HG03159 (cell line): ENCODE data around the gene UNKL.
"Not testable (repeated sequence)": the region's sequence is repeated elsewhere in the genome, so short reads cannot be mapped to it uniquely, and the experiment has no call there.

Experiments
- ATAC-seq: cut with Tn5 transposase; IDR thresholded peaks from one replicate; pipeline ENCODE4 v1.9.1; 2021; ENCODE audit warnings: mild to moderate bottlenecking, moderate library complexity; ENCODE audit not compliant: unreplicated experiment

UNKL gene

DNA sequence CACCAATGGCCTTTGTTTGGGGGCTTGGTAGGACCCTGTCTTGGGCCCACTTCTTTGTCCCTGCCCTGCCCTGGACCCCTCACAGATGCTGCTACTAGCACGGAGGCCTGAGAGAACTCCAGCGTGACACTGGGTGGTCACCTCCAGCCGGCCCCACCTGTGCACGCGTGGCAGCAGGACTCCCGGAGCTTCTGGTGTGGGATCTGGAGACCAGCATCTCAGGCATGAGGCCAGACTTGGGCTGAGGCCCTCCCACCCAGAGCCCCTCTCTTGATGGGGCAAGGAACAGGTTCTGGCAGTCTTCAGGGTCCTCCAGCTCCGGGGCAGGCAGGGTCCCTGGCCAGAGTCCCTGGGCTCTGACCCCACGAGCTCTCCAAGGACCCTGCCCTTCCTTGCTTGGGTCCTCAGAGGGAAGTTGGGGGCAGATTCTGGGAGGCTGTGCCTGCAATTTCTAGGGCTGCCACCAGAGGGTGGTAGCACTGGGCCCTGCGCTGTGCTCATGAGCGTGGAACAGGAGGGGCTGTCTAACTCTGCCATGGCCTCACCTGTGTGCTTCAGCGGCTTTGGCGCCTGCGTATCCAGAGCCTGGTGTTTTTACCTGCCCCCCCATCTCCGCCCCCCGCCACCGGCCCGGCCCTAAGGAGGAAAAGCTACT, 84.1 kb downstream of the UNKL start:
- no peak for ATAC-seq

DNA sequence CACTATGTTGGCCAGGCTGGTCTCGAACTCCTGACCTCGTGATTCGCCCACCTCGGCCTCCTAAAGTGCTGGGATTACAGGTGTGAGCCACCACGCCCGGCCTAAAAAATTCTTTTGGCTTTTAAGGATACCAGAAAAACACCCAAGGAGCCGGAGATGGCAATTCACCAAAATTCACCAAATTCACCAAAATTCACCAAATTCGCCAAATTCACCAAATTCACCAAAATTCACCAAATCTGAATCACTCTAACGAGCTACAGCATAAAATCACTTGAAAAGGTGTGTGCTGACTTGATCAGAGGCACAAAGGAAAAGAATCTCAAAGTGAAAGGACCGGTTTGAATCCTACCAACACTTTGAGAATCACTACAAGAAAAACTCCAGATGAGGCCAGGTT, 85.5 kb downstream of the UNKL start:
- ATAC-seq = not testable (repeated sequence)

DNA sequence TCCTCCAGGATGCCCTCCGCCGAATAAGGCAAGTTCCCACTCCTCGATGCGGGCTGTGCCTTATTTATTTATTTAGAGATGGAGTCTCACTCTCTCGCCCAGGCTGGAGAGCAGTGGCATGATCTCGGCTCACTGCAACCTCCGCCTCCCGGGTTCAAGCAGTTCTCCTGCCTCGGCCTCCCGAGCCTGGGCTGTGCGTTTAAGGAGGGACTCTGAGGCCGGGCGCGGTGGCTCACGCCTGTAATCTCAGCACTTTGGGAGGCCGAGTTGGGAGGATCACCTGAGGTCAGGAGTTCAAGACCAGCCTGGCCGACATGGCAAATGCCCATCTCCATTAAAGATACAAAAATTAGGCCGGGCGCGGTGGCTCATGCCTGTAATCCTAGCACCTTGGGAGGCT, 86.4 kb downstream of the UNKL start:
- not testable (repeated sequence) for ATAC-seq

DNA sequence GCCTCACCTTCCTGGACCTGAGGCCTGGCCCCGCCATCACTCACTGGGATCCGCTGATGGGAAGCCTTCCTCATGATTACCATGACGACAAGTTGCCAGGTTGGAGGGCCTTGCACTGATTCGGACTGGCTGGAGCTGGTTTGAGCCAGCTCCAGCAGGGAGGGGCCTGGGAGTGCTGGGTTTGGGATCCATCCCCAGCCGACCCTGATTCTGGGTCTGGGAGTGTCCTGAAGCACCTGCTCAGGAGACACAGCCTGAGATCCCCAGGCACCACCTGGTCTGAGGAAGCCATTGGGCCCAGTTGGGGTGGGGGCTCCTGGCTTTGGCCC, 86.9 kb downstream of the UNKL start:
- no peak for ATAC-seq

DNA sequence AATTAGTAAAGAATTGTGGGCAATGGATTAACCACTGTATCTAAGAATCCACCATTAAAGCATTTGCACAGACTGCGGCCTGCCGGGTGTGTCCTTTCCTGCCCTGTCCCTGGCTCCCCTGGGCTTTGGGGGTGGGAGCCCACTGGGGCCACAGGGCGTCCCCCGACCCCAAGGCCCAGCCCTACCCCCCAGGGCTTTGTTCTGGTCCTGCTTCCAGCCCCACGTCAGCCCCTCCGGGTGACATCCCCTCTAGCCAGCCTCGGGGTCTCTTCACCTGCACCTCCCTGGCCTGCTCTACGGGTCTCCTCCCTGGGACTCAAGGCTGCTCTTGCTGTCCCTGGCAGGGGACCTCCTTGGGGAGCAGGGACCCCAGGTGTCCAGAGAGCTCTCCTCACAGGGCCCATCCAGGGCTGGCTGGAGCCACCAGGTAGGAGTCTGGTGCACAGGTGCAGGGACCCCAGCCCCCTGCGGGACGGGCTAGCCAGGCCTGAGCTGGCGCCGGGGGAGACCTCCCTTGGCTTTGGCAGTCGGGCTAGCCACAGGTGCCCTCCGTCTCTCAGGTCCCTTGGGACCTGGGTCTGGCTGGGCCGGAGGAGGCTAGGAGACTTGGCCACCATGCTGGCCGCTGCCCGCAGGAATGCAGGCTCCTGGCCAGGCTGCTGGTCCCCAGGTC, 87.4 kb downstream of the UNKL start:
- no peak for ATAC-seq

DNA sequence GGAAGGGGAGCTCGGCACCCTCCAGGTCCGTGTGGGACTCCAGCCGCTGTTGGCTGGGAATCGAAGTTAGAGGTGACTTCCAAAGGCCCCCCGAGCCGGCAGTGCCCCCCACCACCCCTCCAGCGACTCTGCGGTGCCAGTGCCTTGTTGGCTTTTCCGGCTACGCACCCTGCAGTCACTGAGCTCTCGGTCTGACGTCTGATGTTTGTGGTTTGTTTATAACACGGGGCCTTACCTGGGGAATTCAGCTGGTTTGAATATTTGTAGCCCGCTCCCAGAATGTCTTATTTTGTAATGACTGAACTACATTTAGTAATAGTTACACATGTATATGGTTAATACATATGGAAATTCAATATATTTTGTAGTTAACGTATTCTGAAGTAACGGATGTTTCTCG, 88.1 kb downstream of the UNKL start:
- no peak for ATAC-seq

DNA sequence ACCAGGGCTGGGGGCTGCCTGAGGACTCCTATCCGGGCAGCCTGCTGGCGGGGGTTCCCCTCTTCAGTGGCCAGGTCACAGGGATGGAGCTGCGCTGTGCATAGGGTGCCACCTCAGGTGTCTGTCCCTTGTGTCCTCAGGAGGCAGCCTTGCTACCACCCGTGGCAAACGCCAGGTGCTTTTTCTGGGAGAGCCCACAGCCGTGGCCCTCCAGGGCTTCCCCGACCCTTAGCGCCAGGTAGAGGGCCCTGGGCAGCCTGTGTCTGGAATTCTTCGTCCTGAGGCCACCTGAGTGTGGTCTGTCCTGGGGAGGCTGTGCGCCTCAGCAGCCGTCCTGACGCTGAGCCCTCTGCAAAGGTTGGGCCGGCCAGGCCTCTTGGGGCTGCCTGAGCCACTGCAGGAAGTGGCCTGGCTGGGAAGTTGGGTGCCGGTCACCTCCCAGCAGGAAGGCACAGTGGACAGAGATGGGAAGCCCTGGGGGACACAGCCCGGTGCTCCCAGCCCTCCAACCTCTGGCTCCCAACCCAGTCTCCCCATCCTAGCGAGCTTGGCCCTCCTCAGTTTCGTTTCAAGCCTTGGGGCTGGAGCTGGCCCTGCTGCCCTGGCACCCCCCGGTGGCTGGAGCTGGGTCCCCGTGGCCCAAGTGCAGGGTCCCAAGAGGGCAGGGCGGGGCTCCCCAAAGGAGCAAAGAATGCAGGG, 88.7 kb downstream of the UNKL start:
- ATAC-seq = no peak

DNA sequence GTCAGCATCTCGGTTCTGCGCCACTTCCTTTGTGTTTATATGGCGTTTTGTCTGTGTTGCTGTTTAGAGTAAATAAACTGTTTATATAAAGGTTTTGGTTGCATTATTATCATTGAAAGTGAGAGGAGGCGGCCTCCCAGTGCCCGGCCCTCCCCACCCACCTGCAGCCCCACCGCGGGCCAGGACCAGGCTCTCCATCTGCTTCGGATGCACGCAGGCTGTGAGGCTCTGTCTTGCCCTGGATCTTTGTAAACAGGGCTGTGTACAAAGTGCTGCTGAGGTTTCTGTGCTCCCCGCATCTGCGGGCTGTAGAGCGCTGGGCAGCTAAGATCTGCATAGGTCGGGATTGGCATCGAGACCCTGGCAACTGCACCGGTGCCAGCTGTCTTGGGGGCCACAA, 89.2 kb downstream of the UNKL start:
- no peak for ATAC-seq

DNA sequence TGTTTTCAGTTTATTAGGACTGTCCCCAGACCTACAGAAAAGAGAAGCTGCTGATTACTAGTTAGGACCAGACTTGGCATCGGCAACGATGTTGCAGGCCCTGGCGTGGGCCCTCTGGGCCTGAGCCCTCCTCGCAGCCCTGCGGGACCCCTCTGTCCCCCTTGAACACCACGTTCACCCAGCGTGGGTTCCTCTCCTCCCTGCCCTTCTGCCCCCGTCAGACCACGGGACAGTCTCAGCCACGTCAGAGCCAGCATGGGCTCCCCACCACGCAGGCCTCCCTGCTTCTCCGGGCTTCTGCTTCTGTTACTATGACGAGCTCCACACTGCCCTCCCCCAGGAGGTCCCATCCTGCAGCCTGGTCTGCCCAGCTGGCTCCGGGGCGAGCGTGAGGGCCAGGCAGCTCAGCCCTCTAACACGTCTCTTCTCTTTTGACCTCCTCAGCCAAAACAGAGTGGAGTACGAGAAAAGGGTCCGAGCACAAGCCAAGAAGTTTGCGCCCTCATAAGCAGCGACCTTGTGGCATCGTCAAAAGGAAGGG, 90.1 kb downstream of the UNKL start:
- ATAC-seq = no peak

DNA sequence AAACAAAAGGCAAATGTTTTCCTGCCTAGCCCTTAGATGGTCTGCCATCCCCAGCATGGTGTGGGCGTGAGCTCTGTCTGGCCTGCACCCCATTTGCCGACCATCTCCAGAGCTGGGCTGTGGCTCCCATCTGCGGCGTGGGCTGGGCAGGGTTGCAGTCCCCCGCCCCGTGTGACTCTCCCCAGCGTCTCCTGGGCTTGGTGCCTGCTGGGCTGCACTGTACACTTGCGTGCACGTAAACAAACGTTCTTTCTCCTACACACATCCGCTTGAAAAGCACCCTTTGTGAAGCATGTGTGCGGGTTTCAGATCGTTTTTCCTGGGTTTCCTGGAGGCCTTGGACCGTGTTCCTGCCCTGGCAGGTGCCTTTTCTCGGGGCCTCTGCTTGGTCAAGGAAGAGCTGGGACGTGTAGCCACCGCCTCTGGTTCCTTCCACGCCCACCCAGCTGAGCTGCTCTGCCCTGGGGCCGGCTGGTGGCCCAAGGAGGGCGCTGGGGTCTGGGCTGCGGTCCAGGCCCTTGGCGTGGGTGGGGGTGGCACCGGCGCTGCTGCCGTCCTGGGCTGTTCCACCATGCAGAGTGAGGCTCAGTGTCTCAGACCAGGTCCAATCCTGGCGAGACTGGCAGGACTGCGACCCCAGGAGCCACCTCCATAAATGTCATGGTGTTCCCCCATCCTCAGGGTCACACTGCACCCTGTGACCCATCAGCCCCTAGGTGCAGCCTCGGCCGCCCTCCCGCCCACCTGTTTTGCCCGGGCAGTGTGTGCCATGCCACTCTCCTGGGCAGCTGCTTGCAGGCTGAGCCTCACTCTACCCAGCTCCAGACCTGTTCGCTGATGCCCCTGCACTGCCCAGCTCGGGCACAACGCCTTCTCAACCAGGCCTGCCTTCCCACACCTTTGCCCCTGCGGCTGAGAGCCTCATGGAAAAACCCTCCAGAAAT, 90.9 kb downstream of the UNKL start:
- no peak for ATAC-seq

DNA sequence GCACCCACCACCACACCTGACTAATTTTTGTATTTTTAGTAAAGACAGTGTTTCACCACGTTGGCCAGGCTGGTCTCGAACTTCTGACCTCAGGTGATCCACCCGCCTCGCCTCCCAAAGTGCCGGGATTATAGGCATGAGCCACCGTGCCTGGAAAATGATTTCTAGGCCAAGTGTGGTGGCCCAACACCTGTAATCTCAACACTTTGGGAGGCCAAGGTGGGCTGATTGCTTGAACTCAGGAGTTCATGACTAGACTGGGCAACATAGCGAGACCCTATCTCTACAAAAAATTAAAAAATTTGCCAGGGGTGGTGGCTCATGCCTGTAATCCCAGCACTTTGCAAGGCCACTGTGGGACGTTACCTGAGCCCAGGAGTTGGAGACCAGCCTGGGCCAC, 92.1 kb downstream of the UNKL start:
- ATAC-seq = no peak

DNA sequence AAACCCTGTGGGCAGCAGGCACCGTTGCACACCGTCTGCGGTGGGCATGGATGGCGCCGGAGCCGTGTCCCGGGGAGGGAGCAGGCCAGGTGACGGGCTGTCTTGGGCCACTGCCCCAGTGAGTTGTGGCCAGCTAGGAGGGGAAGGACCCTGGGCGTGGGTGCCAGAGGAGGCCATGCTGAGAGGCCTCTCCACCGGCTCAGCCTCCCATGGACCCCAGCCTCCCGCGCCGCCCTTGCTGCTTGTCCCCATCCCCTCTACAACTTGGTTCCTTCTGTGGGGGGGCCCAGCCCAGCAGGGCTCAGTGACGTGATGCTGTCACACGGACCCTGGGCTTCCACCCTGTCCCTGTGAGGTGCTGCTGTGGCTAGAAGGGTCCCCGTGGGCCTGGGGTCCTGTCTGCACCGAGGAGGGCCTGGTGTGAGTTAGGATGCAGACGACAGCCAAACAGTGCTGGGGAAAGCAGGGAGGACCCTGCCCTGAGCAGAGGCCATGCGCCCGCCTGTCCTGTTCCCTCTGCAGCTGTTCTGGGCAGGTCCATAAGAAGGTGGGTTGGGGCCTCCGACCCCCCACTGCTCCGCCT, 93.8 kb downstream of the UNKL start:
- no peak for ATAC-seq

DNA sequence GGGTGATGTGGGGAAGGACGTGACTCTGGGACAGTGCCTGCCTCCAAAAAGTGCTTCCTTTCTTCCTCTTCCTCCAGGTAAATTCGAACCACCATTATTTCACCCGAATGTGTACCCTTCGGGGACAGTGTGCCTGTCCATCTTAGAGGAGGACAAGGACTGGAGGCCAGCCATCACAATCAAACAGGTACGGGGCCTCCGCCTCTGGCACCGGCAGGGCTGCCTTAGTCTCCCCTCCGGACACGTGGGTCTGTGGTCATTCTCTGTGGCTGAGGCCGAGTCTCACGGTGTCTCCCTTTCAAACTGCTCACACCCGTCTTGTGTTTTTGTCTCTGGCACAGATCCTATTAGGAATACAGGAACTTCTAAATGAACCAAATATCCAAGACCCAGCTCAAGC, 94.4 kb downstream of the UNKL start:
- ATAC-seq = no peak

DNA sequence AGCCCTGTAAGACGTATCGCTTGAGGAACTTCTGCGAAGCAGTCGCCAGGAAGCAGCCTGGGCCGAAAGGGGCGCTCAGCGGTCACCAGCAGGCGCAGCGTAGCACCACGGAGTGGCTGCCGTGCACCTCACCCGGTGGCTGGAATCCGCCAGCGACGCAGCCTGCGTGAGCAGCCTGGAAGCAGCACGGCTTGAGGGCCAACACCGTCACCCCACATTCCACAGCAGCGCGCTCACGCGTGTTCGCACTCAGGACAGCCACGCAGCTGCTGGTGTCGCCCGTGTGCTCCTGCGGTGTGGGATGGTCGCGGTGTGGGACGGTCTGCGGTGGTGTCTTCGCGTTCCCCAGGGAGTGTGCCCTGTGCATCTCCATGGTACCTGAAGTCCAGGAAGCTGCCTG, 95.5 kb downstream of the UNKL start:
- no peak for ATAC-seq

DNA sequence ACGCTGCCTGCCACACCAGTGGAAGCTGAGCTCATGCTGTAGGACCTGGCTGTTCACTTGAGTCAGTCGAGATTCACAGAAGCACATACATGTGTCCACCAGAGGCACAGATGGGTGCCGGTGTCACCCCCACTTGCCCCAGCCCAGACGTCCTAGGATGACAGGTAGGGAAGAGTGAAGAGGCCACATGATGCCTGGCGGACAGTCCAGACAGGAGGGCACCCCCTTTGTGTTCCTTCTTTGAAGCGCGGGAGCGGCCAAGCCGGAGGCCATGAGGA, 96.3 kb downstream of the UNKL start:
- no peak for ATAC-seq

DNA sequence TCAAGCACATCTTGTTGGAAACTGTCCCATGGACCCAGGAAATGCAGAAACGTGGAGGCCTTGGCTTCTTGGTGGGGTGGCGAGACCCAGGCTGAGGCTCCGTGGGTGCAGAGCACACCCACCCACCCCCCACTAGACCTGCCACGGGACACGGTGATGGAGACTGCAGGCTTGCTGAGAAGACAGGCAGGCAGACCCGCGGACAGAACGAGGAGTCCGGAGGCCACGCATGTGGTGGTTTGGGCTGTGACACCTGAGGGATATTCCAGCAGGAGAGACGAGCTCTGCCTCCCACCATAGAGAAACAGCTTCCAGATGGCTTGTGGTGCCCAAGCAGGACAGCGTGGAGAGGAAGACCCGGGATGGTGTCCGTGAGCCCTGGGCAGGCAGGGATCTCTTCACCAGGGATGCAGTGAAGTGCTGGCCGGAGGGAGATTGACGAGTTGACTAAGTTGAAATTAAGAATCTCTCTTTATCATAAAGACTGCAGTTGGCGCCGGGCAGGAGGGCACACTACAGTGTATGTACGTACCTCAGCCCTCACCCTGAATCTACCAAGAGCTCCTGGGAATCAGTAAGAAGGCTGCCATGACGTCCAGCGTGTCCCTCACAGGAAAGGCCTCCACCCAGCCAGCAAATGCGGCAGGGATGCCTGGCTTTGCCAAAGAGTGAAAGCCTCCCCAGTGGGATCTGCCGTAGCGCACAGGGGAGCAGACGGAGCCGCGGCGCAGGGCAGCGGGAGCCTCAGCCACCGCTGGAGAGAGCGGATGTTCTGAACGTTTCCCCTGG, 96.8 kb downstream of the UNKL start:
- ATAC-seq = no peak

DNA sequence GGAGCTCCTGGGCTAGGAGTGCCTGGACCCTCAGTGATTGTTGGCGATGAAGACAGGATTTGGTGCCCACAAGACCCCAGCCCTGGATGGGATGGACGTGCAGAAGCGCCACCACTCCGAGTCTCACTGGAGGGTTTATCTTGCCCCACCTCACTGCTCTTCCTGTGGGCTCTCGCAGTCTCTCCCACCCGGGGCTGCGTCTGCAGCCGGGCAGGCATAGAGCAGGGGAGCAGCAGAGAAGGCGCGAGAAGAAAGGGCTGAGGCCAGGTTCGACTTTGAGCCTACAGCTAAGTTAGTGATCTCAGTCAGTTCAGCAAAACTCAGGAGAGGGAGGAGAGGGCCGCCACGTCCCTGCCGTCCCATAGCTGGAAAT, 98.5 kb downstream of the UNKL start:
- no peak for ATAC-seq

DNA sequence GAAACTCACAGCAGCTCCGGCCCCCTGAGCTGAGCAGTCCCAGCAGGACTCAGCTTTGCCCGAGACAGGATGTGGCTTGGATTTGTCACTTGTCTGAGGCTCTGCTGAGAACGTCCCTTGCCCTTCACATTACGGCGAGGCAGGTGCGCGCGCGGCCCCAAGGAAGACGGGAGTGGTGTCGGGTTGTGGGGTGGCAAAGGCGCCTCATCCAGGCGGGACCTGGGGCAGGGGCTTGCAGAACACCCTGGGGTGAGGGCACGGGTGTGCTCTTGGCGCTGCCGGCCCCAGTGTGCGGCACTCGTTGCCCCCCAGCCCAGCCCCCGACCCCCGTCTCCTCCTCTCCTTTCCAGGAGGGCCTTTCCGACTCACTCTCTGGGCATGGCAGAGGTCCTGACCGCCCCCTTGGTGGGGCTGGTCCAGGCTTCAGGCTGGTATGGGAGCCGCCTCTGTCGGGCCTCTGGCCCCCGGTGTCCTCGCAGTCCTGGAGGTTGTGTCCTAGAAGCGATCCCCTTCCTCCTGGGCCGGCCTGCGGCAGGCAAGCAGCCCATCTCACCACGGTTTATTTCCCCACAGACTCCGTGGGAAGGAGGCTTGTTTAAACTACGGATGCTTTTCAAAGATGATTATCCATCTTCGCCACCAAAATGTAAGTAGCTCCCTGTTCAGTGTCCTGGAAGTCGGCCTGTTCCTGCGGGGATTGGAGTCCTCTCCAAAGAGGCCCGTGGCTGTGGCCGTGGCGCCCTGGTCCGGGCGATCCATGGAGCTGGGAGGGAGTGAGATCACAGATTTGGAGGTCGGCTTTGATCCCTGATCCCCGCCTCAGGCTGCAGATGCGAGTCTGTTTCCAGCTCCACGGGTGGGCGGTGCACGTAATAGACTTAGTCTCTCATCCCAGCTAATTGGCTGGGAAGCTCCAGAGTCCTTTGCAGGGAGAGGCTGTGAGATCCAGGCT, 99.1 kb downstream of the UNKL start:
- no peak for ATAC-seq

DNA sequence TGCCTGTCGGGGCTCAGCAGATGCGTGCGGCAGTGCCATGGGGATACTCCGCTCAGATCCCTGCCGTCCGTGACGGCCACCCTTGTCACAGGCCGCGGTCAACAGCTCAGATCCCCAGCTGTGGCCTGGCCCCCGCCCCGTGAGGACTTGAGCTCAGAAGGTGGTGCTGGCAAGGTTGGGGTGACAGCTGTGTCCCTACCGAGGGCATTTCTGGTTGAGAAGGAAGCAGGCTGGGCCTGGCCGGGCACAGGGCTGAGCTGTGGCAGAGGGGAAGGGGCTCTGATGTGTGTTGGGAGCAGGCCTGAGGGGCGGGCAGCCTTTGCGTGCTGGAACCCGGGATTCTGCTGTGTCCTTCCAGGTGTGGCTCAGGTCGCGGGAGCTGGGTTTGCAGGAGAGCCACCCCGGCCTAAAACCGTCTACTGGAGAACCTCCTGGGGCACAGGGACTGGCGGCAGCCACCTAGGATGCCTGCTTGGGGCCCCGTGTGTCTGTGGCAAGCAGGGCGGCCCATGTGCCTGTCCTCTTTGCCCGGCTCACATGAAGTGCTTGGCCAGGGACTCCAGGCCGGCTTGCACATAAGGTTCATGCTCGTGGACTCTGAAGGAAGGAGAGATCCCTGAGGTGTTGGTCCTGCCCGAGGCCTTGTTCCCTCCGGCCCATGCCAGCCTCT, 100.0 kb downstream of the UNKL start:
- no peak for ATAC-seq
